ENCODE results near the gene B4GALT5.
"Not testable (repeated sequence)": the region's sequence is repeated elsewhere in the genome, so short reads cannot be mapped to it uniquely, and the experiment has no call there.

Gene B4GALT5

DNA sequence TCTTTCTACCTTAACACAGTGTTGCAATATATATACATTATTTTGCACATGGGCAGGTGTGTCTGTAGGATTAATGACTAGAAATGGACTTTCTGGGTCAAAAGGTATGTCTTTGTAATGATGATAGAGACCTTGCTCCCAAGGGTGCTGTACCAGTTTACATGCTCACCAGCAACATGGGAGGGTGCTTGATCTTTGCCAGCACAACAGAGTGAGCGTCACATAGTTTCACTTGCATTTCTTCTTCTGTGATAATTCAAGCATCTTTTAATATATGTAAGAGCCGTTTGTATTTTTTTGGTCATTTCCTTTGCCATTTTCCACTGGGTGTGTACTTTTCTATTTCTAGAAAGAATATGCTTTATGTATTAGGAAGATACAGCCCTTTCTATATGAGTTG lies 23.6 kb upstream of the B4GALT5 start:
- DNase-seq (ENCODE audit: low read depth in 3 of 3, low spot score in 1 of 3), result no peak

DNA sequence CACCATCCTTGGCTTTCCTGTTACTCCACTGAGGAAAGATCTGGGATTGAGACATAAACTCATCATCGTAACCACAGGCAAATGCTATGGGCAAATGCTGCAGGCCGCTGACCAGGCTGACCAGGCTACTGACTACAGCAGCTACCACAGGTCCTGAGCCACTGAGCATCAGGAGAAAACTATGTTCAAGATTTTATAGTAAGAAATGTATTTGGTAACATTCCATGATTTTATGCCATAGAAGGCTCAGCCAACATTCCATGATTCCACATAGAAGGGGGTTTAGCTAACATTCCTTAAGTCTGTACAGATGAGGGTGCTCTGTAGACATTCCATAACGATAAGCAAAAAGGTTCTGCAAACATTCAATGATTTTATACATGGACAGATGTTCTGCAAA lies 16.1 kb upstream of the B4GALT5 start:
- no peak for DNase-seq (ENCODE audit: low read depth in 3 of 3, low spot score in 1 of 3)

DNA sequence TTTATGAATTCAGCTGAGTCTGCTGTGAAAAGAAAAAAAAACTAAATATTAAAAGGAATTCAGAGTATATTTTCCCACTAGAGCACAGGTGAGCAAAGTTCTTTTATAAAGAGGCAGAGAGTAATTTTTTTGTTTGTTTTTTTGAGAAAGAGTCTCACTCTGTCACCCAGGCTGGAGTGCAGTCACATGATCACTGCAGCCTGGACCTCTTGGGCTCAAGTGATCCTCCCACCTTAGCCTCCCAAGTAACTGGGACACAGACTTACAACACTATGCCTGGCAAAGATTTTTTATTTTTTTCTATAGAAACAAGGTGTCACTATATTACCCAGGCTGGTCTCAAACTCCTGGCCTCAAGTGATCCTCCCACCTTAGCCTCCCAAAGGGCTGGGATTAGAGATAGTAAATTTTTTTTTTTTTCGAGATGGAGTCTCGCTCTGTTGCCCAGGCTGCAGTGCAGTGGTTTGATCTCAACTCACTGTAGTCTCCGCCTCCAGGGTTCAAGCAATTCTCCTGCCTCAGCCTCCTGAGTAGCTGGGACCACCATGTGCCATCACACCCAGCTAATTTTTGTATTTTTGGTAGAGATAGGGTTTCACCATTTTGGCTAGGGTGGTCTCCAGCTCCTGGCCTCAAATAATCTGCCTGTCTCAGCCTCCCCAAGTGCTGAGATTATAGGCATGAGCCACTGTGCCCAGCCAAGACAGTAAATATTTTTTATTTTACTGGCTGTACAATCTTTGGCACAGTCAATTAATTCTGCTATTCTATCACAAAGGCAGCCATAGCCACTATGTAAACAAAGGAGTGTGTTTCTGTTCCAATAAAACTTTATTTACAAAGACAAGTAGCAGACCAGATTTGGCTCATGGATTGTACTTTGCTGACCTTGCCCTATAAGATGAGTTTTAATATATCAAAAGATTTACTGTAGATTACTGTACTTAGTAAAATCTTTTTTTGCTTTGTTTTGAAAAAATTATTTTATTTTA lies 14.5 kb upstream of the B4GALT5 start:
- no peak for DNase-seq (ENCODE audit: low read depth in 3 of 3, low spot score in 1 of 3)

DNA sequence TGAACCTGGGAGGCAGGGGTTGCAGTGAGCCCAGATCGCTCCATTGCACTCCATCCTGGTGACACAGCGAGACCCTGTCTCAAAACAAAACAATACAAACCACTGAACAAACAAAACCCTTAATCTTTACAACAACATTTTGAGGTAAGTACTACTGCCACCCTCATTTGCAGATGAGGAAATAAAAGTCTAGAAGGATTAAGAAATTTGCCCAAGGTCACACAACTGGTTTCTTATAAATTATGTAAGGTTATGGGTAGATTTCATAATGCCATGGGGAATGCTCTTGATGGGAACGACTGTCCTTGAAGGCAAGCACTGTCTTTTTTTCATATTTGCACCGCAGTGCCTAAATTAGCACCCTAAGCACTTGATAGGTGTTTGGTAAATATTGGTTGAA lies 13.8 kb upstream of the B4GALT5 start:
- no peak for DNase-seq (ENCODE audit: low read depth in 3 of 3, low spot score in 1 of 3)

DNA sequence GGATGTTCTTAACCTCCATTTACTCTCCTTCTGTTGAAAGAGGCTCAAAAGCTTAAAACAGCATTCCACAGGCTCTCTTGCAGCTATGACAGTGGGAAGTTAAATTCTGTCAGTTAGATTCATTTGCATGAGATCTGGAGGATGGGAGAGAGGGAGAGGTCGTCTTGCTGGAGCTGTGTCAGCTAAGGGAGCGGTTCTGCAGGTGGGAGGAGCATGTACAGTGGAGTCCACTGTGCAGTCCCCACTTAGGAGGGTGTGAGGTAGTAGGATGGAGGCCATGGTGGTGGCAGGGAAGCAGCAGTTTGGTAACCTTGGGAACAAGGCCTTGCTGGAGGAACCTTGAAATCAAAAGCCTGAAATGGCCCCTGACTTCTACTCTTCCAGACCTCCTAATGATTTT lies 12.0 kb upstream of the B4GALT5 start:
- DNase-seq (ENCODE audit: low read depth in 3 of 3, low spot score in 1 of 3), result no peak

DNA sequence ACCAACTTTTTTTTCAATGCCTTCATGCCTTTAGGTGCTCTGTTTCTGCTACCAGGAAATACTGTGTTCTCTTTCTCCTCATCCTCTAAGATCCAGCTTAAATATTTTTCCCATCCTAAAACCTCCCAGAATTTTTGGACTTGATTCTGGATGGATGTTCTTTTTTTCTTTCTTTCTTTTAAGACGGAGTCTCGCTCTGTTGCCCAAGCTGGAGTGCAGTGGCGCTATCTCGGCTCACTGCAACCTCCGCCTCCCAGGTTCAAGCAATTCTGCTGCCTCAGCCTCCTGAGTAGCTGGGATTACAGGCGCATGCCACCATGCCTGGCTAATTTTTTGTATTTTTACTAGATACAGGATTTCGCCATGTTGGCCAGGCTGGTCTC lies 11.5 kb upstream of the B4GALT5 start:
- DNase-seq (ENCODE audit: low read depth in 3 of 3, low spot score in 1 of 3), result not testable (repeated sequence)

DNA sequence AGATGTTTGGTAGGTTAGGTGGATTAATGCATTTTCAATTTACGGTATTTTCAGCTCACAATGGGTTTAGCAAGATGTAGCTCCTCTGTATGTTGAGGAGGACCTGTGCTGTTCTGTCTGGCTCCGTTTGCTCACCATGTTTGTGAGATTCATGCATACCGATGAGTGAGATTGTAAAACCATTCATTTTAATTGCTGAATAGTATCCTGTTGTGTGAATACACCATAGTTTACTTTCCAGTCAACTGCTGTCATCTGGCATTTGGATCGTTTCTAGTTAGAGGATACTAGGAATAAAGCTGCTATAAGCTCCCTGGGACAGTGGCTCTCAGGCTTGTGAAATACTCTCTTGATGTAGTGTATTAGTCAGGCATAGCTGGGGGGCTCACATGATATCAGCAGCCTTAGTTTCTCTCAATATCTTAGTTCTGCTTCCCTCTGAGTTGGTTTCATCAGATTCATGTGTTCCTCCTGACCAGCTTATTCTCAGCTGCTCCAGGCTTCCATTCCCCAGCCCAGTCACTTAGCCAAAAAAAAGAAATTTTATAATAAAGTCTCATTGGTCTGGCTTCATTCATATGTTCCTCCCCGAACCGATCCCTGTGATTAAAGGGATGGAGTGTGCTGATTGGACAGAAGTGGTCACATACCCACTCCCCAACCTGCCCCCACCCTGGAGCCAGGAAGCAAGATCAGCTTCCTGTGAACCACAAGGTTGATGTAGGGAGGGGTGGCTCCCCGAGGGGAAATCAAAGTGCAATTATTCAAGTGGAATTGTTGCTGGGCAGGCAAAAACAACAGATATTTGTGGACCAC lies 10.9 kb upstream of the B4GALT5 start:
- DNase-seq (ENCODE audit: low read depth in 3 of 3, low spot score in 1 of 3), result no peak

DNA sequence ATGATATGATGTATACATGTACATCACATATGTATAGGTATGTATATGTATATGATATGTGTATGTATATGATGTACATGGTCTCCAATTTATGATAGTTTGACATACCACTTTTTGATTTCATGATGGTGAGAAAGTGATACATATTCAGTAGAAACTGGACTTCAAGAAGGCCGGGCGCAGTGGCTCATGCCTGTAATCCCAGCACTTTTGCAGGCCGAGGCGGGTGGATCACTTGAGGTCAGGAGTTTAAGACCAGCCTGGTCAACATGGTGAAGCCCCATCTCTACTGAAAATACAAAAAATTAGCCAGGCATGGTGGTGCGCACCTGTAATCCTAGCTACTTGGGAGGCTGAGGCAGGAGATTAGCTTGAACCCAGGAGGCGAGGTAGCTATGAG lies 10.1 kb upstream of the B4GALT5 start:
- not testable (repeated sequence) for DNase-seq (ENCODE audit: low read depth in 3 of 3, low spot score in 1 of 3)

DNA sequence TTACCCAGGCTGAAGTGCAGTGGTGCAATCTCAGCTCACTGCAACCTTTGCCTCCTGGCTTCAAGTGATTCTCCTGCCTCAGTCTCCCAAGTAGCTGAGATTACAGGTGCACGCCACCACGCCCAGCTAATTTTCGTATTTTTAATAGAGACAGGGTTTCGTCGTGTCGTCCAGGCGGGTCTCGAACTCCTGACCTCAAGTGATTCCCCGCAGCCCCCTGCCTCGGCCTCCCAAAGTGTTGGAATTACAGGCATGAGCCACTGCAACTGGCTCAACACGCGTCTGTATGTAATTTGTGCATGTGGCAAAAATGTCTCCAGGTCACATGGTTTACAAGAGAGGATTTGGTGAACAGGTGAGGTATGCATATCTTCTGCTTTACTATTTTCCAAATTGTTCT lies 7.6 kb upstream of the B4GALT5 start:
- not testable (repeated sequence) for DNase-seq (ENCODE audit: low read depth in 3 of 3, low spot score in 1 of 3)

DNA sequence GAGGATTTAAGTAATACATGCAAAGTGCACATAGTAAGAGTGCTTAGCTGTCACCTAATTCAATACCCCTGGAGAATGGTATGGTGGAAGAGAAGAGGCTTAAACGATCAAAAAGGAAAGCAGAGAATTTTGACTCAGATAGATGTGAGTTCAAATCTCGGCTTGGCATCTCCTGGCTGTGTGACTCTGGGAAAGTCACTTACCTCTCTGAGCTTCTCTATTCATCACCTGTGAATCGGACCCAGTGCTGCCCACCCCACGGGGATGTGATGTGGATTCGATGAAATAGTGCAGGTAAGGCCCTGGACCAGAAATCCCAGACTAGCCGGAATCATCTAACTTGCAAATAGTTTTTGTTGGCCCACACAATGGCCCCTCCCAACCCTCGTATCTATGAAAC lies 1.8 kb upstream of the B4GALT5 start:
- no peak for DNase-seq (ENCODE audit: low read depth in 3 of 3, low spot score in 1 of 3)

DNA sequence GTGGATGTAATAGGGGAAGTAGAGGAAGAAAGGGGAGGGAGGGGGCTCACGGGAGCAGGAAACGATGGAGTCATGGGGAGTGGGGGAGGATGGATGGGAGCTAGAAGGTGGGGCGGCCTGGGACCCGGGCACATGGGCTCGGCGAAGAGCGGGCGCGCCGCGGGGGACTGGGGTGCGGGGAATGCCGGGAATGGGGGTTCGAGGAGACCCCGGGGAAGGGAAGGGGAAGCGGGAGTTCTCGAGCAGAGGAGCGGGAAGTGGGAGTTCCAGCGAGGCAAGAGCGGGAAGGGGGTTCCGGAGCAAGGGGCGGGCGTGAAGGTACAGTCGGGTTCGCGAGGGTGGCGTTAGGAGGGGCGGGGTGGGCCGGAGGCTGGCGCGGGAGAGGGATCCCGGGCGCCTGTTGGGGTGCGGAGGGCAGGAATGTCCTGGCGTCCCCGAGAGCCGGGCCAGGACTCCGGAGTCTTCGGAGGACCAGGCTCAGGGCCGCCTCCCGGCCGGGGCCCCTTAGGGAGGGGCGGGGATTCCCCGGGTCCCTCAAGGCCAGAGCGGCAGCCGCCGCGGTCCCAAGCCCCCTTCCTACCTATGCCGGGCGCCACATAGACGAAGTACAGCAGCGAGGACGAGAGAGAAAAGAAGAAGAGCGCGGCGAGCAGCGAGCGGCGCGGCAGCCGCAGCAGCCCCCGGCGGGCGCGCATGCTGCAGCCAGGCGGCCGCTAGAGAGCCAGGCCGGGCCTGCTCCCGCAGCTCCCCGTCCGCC lies 504 bp downstream of the B4GALT5 start:
- DNase-seq (ENCODE audit: low read depth in 3 of 3, low spot score in 1 of 3), result peak in 1 of 3 donors; percentile 11

DNA sequence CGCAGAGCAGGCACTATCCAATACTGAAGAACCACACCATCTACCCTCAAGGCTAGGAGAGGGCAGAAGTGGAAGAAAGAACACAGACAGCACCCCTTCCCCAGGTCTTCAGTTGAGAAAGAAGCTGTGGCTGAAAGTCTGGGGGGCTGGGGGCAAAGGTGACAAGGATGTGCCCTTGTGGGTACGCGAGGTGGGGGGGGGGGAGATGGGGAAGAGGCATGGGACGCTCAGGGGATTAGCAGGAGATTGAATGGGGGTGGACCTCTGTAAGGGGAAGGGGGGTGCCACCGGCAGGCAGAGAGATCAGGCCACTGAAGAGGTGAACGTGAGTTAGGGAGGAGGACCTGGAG lies 1.1 kb downstream of the B4GALT5 start:
- no peak for DNase-seq (ENCODE audit: low read depth in 3 of 3, low spot score in 1 of 3)

DNA sequence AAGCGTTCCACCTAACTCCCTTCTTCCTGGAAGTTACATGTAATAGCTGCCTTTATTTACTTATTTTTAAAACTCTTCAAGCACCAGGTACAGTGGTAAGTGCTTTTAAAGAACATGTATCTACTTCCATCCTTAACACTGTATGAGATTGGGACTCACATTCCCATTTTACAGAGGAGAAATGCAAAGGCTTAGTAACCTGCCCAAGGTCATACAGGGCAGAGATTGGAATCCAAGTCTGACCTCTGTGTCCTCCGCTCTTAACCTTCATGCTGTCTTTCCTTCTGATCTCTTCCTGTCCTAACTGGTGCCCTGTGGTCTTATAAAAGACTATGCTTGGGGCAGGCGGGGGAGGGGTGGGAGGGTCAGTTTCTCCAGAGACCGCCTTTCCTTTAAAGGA lies 1.6 kb downstream of the B4GALT5 start:
- no peak for DNase-seq (ENCODE audit: low read depth in 3 of 3, low spot score in 1 of 3)

DNA sequence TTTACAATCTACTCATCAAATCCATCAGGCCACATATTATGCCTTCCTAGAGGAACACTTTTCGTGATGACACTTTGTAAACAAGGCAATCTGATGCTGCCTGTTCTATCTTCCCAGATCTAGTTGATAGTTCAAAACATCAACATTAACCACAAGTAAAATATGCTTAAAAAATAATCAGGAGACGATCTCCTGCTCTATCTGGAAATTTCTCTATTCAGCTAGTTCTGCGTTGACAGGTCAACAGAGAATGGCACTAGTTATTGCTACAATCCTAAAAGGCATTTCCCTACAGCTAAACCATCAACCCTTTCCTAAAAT lies 2.1 kb downstream of the B4GALT5 start:
- no peak for DNase-seq (ENCODE audit: low read depth in 3 of 3, low spot score in 1 of 3)

DNA sequence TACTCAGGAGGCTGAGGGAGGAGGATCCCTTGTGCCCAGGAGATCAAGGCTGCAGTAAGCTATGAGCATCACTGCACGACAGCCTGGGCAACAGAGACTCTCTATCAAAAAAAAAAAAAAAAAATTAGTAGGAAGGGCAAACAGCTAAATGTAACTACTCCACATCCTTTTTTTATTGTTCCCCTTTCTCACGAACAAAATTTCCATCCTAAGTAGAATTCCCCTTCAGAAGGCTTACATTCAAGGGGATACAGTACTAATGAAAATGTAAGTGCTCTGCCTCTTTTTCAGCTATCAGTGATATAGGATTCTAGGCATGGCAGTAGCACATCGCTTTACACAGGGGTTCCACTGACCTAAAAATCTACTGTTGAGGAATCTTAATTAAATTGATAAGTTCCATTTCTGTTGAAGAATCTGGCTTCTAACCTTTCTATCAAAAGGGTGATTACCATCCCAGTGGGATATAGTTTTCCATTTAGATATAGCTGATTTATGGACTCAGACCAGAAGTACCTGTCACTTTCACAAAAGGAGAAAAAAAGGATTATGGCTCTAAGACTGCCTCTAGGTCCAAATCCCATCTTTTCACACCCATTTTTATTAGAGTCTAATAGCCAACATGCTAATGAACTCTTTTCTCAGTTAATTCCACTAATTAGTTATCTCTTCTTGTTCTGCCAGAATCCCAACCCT lies 2.6 kb downstream of the B4GALT5 start:
- no peak for DNase-seq (ENCODE audit: low read depth in 3 of 3, low spot score in 1 of 3)

DNA sequence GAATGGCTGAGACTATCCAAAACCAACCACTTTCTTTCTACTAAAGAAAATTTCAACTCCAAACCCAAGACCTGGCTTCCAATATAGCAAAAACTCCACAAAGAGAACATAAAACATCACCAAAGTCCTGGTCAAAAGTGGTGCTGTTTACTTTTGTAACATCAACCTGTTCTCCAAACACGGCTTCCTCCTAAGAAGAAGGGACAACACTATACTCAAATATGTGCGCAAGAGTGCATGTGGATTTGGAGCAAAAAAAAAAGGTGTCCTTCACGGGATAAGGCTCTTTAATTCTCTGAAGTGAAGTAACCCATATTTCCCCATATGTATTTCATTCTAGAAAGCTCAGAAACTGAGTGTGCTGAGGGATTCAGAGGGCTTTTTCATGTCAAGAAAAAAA lies 6.6 kb downstream of the B4GALT5 start:
- DNase-seq (ENCODE audit: low read depth in 3 of 3, low spot score in 1 of 3), result no peak

DNA sequence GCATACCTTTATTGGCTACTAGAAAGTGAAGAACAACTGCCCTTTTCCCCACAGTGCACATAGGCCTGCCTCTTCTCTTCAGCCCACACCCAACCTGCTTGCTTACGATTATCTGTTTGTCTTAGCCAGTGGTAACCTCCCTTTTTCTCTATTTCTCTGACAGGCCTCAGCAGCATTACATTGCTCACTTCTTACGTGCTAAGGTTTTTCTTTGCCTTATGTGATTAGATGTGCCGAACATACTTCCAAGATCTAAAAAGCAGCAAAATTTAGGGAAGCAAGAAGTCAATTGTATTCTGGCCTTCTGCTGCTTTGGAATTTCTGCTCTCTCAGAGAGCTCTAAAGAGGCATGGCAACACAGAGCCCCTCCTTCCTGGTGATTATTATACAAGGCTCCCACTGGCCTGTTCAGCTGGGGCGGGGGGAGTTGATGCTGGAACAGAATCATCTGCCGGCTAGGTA lies 7.0 kb downstream of the B4GALT5 start:
- no peak for DNase-seq (ENCODE audit: low read depth in 3 of 3, low spot score in 1 of 3)

DNA sequence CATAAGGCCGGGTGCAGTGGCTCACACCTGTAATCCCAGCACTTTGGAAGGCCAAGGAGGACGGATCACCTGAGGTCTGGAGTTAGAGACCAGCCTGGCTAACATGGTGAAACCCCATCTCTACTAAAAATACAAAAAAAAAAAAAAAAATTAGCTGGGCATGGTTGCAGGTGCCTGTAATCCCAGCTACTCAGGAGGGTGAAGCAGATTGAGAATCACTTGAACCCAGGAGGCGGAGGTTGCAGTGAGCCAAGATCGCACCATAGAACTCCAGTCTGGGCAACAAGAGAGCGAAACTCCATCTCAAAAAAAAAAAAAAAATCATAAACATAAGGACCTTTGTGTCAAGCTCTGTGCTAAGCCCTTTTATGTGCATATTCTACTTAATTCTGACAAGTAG lies 7.8 kb downstream of the B4GALT5 start:
- not testable (repeated sequence) for DNase-seq (ENCODE audit: low read depth in 3 of 3, low spot score in 1 of 3)

DNA sequence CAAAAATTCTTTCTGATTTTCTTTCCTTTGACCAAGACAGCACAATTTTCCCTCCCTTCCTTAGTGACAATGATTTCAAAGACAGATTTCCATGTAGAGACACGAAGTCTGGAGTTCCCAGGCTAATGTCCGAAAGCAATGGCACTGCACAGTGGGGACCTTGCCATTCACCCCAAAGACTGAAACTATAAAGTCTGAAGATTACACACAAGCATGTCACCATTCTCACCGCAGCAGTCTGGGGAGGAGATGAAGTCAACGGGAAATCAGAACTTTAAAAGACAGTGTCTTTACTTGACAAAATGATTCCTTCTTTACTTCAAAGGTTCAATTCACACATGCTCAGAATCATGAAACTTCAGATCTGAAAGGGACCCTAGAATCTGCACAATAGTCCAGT lies 8.3 kb downstream of the B4GALT5 start:
- DNase-seq (ENCODE audit: low read depth in 3 of 3, low spot score in 1 of 3), result no peak

DNA sequence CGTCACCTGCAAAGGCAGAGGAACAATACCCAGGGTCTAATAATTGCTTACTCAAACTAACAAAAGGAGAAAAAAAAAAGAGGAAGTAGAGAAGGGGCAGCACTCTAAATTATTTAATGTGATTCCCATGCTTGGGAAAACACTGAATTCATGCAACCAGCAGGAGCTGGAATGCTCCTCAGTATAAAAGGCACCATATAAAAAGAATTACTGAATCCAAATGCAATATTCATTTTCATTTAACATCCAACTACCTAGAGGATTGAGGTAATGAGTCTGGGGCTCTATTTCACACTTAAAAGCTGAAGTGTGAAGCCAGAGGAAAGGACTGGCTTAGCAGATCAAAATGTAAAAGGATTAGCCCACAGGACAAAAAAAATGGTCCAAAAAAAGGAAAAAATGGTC lies 8.7 kb downstream of the B4GALT5 start:
- DNase-seq (ENCODE audit: low read depth in 3 of 3, low spot score in 1 of 3), result no peak

DNA sequence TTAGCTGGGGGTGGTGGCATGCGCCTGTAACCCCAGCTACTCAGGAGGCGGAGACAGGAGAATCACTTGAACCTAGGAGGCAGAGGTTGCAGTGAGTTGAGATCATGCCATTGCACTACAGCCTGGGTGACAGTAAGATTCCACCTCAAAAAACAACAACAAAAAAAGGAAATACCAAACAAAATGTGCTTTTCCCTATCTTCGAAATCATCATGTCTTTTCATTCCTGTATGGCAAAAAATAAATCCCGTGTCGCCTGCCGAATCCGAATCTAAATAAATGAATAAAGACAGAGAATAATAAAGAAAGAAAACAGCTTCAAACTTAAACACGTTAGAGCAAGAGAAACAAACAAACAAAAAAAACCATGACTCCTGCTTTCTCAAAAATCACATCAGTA lies 11.8 kb downstream of the B4GALT5 start:
- DNase-seq (ENCODE audit: low read depth in 3 of 3, low spot score in 1 of 3), result no peak

Measured in stimulated activated CD4-positive, alpha-beta T cell treated with anti-CD3 and anti-CD28 coated beads, TNF-alpha, amount 100 ng/mL, for 1 hour (primary cell).